HG03378 (cell line): ENCODE data around the gene PIK3C2G.

ENCODE experiments used
- ATAC-seq: cut with Tn5 transposase; IDR thresholded peaks from one replicate; pipeline ENCODE4 v1.9.1; 2021; ENCODE audit warnings: mild to moderate bottlenecking, moderate library complexity; ENCODE audit not compliant: unreplicated experiment

The PIK3C2G gene

GRCh38 chr12:18343708-18344107 is 82.4 kb downstream of the PIK3C2G start:
- no peak for ATAC-seq

DNA sequence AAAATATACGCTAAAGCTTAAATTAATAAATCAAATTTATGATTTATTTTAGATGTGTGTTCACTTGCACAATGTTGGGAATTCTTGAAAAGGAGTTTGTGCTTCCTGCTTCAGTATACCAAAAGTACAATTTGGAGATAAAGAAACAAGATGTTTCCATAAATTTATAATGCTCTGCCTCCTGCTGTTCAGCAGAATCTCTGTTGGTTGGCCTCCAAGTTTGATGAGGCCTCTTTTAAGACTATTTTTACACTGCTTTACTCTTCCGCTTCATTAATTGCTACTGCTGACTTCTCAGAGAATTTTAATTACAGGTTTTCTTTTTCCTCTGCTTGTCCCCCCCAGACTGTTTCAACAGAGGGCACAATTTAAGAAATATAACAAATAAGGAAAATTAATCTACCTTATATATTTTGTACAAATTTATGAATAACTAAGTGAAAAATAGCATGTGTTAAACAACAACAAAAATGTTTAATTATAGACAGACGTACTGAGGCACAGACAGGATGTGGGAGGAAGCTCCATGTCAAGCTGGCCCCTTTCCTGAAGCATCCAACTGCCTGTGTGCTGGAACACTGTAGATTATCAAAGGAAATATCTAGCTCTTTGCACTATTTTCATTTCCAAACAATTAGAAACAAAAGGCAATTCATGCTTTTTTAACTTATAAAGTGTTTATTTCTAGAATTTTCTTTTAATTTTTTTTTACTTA is 83.9 kb downstream of the PIK3C2G start:
- no peak for ATAC-seq

DNA sequence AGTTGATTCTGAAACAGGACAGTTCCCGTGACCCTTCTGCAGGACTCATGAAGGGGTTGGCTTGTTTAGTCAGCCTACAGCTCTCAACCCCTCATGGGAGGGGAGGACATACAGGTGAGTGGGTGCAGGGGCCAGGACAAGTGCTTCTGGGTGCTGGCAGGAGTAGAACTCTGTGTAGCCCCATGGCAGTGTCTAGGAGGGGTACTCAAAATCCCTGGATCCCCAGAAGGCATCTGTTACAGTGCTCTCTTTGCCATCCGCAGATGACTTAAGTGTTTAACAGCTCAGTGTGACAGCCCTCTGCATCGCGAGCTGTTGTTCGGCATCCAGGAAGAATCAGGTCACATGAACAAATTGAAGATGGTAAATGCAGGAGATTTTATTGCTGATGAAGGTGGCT is 91.0 kb downstream of the PIK3C2G start:
- no peak for ATAC-seq

DNA sequence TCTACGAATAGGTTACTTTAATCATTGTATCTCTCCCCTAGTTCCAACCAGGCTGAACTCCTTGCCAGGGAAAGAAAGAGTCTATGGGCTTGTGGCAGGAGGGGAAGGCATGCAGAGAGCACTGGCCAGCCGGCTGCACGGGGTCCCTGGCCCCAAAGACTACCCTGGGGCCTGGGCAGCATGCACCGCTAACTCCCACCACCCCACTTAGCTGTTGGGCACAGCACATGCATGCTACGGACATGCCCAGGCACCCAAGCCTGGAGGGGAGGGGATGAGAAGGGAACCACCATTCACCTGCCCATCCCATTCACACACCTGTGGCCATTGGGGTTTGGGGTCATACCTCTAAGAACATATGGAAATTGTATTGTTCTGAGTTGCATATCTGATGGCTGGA is 94.1 kb downstream of the PIK3C2G start:
- ATAC-seq = no peak

DNA sequence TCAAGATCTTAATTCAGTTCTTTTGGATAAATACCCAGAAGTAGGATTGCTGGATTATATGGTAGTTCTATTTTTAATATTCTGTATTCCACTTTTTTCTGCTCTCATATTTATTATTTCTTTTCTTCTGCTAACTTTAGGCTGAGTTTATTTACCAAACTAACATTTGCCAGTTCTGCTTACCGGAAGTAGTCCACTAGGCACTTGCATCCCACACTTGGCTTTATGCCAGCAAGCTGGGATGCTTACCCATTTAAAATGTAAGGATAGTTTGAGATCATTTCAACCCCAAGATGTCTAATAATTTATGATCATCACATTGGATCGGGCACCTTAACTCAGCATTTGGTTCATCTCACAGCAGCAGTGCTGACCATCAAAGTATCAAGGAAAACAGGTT is 96.8 kb downstream of the PIK3C2G start:
- no peak for ATAC-seq

DNA sequence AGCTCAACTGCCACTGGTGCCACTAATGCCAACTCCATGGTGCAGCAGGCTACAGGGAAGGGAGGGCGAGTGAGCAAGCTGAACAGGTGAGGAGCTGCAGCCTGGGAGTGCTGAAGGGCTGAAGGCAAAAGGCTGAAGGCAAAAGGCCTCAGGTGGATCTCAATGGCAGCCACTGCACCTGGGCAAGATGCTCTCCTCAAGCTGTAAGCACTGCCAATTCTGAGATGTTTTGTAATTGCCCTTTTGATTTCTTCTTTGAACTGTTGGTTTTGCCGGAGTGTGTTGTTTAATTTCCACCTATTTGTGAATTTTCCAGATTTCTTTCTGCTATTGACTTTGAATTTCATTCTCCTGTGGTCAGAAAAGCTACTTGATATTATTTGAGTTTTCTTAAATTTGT is 97.6 kb downstream of the PIK3C2G start:
- no peak for ATAC-seq

DNA sequence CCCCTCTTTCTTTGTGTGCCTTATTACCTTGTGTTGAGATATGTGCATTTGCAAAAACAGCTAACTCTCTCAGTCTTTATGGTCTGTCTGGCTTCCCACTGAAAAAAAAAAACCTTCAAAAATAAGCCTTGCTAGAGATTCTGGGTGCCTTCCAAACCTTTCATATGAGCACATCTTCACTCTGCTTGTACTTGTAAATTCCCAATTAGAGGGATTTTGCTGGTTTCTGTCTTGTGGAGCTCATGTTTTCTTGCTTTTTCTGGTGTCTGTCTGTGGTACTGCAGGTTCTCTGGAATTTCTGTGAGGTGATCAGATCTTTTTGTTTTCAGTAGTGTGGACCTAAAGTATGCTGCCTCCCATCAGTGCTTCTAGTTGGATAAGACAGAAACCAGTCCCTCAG is 100.1 kb downstream of the PIK3C2G start:
- ATAC-seq = no peak

- ATAC-seq = no peak
Measured at GRCh38 chr12:18363321-18363720, 102.0 kb downstream of the PIK3C2G start.

- ATAC-seq = no peak
Measured at GRCh38 chr12:18368594-18368993, 107.3 kb downstream of the PIK3C2G start.

- no peak for ATAC-seq
Measured at GRCh38 chr12:18373181-18373580, 111.9 kb downstream of the PIK3C2G start.

DNA sequence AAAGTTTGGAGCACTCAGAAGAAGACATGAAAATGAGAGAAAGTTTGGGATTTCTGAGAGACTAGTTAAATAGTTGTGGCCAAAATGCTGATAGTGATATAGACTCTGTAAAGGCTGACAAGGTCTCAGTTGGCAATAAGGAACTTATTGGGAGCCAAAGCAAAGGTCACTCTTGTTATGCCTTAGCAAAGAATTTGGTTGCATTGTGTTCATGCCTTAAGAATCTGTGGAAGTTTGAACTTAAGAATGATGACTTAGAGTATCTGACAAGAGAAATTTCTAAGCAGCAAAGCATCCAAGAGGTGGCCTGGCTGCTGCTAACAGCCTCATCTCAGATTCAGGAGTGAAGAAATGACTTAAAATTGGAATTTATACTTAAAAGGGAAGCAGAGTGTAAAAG is 113.8 kb downstream of the PIK3C2G start:
- ATAC-seq = no peak

DNA sequence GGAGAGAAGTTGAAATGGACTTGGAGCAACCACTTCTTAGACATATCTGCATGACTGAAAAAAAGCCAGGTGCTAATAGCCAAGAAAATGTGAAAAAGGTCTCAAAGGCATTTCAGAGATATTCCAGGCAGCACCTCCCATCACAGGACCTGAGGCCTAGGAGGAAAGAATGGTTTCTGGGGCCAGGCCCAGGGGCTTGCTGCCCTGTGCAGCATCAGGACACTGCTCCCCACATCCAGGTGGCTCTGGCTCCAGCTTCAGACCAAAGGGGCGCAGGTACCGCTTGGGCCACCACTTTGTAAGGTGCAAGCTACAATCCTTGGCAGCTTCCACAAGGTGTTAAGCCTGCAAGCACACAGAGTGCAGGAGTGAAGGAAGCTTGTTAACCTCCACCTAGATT is 114.3 kb downstream of the PIK3C2G start:
- ATAC-seq = no peak

- no peak for ATAC-seq
Measured at GRCh38 chr12:18382236-18382885, 121.0 kb downstream of the PIK3C2G start.

DNA sequence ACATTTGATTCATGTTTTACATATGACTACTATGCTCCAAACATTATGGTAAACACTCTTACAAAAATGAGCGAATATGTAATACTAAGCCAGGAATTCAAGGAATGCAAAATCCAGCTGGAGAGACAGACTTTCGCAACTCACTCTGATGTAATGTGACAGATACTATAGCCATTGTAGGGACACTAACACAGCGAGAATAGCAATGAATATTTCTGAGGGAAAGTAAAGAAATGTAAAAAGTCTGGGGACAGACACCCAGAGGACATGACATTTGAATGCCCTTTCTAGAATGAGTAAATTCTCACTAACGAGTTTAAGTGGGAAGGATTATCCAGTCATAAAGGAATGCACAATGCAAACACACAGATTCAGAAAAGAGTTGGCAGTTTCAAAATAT is 121.9 kb downstream of the PIK3C2G start:
- ATAC-seq = no peak

DNA sequence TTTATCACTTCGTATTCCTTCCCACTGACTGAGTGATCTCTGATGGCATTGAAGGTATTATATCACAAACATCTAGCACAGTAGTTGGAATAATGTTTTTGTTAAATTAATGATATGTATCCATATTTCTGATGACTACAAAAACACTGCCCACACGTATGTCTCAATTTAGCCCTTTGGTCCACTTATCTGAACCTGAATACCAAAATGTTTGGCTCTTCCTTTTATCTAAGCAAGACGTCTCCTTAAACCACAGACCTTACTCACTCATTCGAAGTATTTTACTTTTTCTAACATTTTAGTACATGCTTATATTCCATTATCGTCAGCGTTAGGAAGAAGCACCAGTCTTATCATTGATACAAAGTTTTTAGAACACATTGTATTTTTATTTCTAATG is 126.4 kb downstream of the PIK3C2G start:
- no peak for ATAC-seq

- no peak for ATAC-seq
Measured at GRCh38 chr12:18389820-18390219, 128.5 kb downstream of the PIK3C2G start.

DNA sequence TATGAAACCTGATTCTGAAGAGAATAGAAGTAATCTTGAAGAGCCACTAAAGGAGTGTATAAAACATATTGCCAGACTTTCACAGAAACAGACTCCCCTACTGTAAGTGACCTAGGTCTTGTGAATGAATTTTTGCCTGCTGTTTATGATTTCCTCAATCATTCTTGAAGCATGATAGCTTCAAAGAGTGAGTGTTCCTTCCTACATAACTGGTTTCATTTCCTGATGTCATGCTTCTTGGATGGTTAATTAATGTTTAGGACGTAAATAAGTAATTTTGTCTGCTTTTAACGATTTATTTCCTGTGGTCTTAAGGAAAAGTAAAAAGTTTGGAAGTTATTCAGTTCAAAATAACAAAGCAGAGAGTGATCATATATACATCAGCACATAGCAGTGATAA is 129.8 kb downstream of the PIK3C2G start:
- no peak for ATAC-seq

DNA sequence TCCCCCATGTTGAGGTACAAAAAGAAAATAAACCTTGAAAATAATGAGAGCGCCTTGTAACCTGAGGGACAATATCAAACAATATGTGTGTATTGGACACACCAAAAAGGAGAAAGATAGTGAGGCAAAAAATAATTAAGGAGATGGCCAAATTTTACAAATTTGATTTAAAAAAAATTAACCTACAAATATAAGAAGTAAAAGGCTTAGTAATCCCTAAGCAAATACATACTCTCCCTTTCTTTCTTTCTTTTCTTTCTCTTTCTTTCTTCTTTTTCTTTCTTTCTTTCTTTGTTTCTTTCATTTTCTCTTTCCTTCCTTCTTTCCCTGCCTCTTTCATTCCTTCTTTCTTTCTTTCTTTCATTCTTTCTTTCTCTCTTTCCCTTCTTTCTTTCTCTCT is 133.4 kb downstream of the PIK3C2G start:
- no peak for ATAC-seq

- ATAC-seq = no peak
Measured at GRCh38 chr12:18400186-18400585, 138.9 kb downstream of the PIK3C2G start.

GRCh38 chr12:18402872-18403611 is 141.7 kb downstream of the PIK3C2G start:
- no peak for ATAC-seq

DNA sequence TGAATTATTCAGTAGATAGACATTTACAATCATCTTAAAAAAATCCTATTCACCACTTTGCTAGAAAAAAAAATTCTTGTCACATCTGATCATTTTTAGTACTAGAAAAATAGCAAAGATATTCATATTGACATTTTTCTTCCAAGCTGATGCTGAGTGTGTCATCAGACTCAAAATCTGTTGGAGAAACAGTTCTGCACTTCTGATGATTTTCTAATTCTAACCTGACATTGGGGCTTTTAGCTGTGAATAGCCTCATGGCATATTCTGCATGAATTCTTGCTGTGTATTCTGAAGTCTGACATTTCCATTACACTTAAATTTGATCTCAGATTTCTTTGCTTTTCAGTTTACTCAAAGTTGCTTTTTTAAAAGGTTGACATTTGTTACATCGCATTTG is 150.1 kb downstream of the PIK3C2G start:
- ATAC-seq = no peak

GRCh38 chr12:18414671-18415070 is 153.4 kb downstream of the PIK3C2G start:
- ATAC-seq = no peak
